GM19238 (cell line): Measurements from ENCODE around the gene CTXN1.
"Not testable (repeated sequence)": the region's sequence is repeated elsewhere in the genome, so short reads cannot be mapped to it uniquely, and the experiment has no call there.

Experiments
- DNase-seq: peaks from one replicate; pipeline ENCODE4 v3.0.0; 2011; ENCODE audit warnings: low spot score; ENCODE audit not compliant: insufficient read length

CTXN1 gene

GRCh38 chr19:7926021-7926726 lies at the start of gene CTXN1:
Gene CTXN1 (minus strand): TSS chr19:7926135. CDS start chr19:7925538, 597 bp downstream.
- peak; percentile 81 for DNase-seq

DNA sequence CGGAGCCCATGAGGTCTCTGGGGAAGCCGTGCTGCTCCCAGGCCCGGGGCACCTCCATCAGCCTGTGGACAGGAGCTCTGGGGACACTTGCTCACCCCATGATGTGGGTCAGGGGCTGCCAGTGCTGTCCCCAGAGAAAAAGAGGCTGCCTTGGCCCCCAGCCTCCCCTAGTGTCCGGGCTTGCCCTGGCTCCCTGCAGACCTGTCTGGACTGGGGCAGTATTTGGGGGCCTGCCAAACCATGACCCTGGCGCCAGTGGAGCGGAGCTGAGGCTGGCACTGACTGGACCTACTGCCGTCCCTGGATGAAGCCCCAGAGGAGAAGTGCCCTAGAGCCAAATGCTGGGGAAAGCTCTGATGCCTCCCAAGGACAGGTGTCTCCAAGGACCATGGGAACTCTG lies 49.1 kb upstream of the CTXN1 start:
- no peak for DNase-seq

GRCh38 chr19:7973883-7974282 lies 47.9 kb upstream of the CTXN1 start:
- no peak for DNase-seq

- no peak for DNase-seq
Measured at GRCh38 chr19:7971553-7972520, 45.9 kb upstream of the CTXN1 start.

GRCh38 chr19:7970716-7971448 lies 44.9 kb upstream of the CTXN1 start:
- DNase-seq = peak; percentile 30

DNA sequence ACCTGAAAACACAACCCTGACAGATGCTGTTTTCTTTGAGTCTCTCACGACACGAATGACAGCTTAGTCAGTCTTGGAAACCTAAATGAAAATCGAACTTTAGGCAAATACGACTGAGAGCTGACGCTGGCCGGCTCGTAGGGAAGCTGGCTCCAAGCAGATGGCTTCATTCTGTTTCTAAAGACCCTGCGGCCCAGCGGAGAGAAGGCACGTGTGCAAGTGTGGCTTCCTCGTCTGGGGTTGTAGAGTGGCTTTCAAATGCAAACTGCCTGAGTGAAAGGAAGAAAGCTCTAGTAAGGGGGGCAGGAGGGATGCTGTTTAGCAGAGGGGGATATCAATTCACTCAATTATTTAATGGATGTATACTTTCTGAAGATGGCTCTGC lies 43.6 kb upstream of the CTXN1 start:
- no peak for DNase-seq

DNA sequence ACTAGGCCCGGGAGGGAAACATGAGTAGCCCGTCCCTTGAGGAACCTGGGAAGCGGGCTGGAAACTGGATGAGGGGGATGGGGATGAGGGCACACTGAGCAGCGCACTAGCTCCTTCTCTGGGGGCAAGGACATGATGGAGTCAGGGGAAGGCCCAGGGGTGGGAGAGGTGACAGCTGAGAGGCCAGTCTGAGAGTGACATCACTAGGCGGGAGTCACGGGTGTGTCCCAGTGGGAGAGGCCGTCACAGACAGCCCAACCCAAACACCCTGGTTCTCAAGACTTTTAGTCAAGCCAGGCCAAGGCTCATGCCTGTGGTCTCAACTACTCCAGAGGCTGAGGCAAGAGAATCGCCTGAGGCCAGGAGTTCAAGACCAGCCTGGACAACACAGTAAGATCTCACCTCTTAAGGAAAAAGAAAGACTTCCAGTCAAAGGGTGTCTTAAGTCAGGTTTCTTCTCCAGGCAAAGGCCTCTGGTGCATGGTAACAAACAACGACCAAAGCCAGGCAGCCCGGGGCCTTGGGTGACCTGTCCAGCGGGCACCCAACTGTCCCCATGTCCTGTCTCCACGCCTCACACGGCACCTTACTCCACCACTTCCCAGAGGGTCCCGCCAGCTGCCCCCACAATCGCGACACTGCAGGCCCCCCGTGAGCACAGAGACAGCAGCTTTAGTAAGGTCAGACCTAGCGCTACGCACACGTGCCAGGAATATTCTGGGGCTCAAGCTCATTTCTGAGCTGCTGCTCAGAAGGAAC lies 43.0 kb upstream of the CTXN1 start:
- DNase-seq = no peak

DNA sequence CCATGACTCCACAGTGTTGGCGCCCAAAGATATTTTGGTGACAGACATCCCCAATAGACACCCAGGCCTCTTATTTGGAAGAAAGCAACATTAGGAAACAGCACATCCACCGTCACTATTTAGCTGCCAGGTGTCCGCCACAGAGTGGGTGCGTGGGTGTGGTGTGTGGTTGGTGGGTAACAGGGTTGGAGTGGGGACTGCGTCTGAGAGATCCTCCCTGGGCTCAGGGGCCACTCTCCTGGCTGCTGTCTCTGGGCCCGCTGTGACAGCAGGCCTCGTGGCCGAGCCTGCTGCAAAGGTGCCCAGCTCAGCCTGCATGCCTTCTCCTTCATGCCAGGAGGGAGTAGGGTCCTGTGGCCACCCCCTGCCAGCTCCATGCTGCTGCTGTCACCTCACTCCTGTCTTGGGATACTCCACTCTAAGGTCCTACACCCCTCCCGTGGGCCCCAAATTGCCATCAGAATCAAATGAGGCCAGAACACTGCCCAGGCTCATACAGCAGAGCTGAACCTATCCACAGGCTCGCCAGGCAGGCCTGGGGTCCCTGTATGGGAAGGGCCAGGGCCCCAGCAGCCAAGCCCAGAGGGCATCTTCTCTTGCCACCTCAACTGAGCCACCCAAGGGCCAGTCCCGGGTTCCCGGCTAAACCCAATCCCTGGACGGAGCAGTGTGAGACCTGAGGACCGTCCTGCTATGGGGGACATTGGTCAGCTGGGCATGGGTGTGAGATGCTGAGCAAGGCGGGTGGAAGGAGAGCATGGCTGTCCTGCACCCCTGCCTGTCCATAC lies 42.3 kb upstream of the CTXN1 start:
- DNase-seq = no peak

DNA sequence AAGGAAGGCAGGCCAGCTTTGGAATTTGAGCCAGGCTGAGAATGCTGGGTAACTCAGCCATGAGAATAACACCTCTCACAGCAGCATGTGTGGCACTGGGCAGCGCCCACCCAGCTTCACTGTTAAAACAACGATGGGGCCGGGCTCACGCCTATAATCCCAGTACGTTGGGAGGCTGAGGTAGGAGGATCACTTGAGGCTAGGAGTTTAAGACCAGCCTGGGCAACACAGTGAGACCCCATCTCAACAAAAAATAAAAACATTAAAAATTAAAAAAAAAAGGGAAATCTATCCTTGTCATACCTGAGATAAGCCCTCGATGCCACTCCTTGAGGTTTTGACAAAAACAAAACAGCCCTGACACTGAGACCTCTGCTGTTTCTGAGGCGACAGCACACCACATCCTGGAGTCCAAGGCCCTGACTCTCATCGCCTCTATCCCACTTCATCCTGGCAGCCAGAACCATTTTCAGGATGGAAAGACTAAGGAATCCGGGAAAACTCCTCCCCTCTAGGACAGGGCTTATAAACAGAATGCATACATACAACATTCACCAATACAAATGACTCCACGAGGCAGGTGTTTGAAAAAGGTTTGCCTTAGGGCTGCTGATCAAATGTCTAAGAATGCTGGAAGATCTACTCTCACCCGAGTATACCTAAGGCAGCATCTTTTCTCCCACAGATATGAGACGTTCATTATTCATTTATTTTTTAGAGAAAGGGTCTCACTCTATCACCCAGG lies 40.2 kb upstream of the CTXN1 start:
- DNase-seq = no peak

- DNase-seq = no peak
Measured at GRCh38 chr19:7965259-7965841, 39.4 kb upstream of the CTXN1 start.

DNA sequence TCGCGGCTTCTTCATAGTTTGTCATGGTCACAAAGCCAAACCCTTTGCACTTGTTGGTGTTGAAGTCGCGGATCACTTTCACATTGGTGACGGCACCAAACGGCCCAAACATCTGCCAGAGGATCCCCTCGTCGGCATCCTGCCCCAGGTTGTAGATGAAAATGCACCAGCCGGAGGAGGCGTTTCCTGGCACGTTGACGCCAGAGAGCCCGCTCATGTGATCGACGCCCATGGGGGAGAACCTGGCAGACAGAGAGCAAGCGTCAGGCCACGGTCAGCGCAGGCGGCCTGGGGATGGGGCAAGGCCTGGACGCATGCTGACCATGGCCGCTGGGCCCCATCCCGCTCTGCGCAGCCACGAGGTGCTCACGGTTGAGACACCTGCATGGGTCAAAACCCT lies 37.6 kb upstream of the CTXN1 start:
- no peak for DNase-seq

DNA sequence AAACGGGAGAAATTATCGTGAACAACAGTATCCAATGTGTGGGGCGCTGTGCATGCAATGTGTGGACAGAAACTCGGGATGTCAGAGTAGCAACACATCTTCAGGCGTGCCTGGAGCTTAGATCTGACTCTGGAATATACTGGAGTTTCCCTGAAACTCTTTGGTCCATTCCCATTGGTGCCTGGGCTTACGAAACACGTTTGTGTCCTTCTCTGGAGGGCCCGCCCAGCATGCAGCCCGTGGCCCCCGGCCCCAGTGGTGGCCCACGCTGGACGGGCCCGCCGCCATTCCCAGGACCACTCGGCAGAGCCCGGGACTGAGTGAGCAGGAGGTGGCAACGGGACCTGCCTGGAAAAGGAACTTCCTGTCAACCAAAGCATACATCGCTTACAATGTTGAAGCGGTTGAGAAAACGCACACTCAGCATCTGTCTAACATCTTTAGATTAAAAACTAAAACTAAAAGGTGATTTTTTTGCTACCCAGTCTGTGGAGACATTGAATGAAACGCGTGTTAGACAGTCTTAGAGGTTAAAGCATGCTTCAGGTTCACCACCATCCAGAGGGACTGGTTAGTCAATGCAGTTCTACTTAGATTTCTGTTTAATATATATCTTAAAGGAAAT lies 36.8 kb upstream of the CTXN1 start:
- DNase-seq = no peak

- DNase-seq = no peak
Measured at GRCh38 chr19:7961920-7962626, 36.1 kb upstream of the CTXN1 start.

DNA sequence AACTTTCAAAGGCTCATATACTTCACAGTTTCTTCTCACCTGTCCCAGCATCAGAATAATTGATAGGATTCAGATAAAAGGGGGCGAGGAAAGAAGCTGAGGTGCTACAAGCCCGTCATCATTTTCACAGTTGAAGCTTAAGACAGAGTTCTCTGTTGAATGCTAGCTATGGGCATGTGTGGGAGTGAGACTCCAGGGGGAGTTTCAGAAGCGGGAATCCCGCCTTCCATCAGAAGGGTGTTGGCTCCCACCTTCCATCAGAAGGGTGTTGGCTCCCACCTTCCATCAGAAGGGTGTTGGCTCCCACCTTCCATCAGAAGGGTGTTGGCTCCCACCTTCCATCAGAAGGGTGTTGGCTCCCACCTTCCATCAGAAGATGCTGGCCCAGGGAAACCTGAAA lies 35.1 kb upstream of the CTXN1 start:
- DNase-seq = not testable (repeated sequence)

DNA sequence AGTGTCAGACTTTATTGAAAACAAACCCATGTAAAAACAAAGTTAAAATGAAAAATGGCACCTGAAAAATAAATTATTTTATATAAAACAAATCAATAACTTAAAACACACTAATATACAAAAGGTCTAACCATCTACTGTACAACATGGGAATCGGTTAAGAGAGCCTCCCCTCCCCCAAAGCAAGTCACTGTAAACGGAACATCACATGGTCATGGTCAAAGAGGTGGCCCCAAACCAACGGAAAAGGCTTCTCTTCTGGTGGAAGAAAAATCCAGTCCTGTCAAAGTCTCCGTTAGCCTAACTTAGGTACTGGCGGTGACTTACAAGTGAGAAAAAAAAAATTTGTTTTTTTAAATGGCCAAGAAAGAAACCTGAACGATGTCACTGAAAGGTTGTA lies 33.3 kb upstream of the CTXN1 start:
- DNase-seq = no peak

DNA sequence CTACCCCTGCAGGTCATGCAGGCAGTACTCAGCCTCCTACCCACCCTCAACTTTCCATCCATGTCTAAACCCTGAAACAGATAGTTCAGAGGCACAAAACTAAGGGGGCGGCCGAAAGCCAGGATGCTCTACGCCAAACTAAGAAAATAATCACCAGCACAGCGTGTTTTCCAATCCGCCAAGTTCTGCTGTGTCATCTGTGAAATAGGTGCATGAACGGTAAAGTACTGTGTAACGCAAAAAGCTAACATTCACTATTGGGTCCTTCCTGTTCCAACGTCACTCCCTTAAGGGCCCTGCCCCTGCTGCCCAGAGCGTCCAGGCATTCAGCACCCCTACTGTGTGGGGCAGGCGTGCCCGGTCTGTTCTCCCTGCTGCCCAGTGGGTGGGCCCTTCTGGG lies 29.8 kb upstream of the CTXN1 start:
- no peak for DNase-seq

GRCh38 chr19:7953576-7953975 lies 27.6 kb upstream of the CTXN1 start:
- no peak for DNase-seq

- DNase-seq = no peak
Measured at GRCh38 chr19:7953060-7953459, 27.1 kb upstream of the CTXN1 start.
